HepG2 (cell line): ENCODE measurements around the gene DDX4. TPM values are rescaled to one million over a fixed set of nuclear protein-coding genes. Genes with fewer than 3 reads are reported as not detected.

Source experiments
- CBX2 ChIP-seq, 2 experiments: fragments of 200-600 bp in 1 of 2; sonication (generic); formaldehyde crosslinking in 1 of 2; IDR thresholded peaks; 2 replicates each; pipeline versions ENCODE4 v1.7.0 to v1.8.1; 2018 to 2022; ENCODE audit warnings: low read depth in 2 of 2, low read length in 1 of 2, mild to moderate bottlenecking in 1 of 2, missing genetic modification reagents in 1 of 2
- EP300 ChIP-seq, 3 experiments: sonication (generic) in 1 of 3; formaldehyde crosslinking in 1 of 3; IDR thresholded peaks; 2 replicates each; pipeline versions ENCODE4 v1.5.1 to v1.6.1; 2011 to 2020; ENCODE audit warnings: low read depth in 2 of 3, low read length in 2 of 3, borderline replicate concordance in 1 of 3, improper control_type of control experiment in 1 of 3, mild to moderate bottlenecking in 1 of 3, missing genetic modification reagents in 1 of 3, moderate library complexity in 1 of 3
- ETV5 ChIP-seq: IDR thresholded peaks from 2 replicates; pipeline ENCODE4 v1.6.1; 2018; ENCODE audit warnings: missing biosample characterization, missing genetic modification reagents, inconsistent platforms, borderline replicate concordance
- FOXK1 ChIP-seq: sonication (generic); formaldehyde crosslinking; IDR thresholded peaks from 2 replicates; pipeline ENCODE4 v1.4.0; 2020; ENCODE audit warnings: low read depth, missing genetic modification reagents, borderline replicate concordance
- HBP1 ChIP-seq: IDR thresholded peaks from 2 replicates; pipeline ENCODE4 v1.6.1; 2016; ENCODE audit warnings: low read depth, control low read depth
- IRF2 ChIP-seq: IDR thresholded peaks from 2 replicates; pipeline ENCODE4 v1.6.1; 2018; ENCODE audit warnings: missing genetic modification reagents, missing compliant biosample characterization
- ISX ChIP-seq: sonication (generic); formaldehyde crosslinking; conservative IDR thresholded peaks from 2 replicates; pipeline ENCODE4 v1.5.0; 2020; ENCODE audit warnings: missing genetic modification reagents
- JUN ChIP-seq: sonication (generic); formaldehyde crosslinking; IDR thresholded peaks from 2 replicates; pipeline ENCODE4 v1.4.0; 2020; ENCODE audit warnings: mild to moderate bottlenecking, missing genetic modification reagents
- JUNB ChIP-seq: sonication (generic); formaldehyde crosslinking; IDR thresholded peaks from 2 replicates; pipeline ENCODE4 v1.8.0; 2022; ENCODE audit warnings: missing genetic modification reagents, mild to moderate bottlenecking, borderline replicate concordance
- MBD4 ChIP-seq: IDR thresholded peaks from 2 replicates; pipeline ENCODE4 v1.6.1; 2012; ENCODE audit warnings: low read length, inconsistent platforms, borderline replicate concordance
- MEF2D ChIP-seq: sonication (generic); formaldehyde crosslinking; IDR thresholded peaks from 2 replicates; pipeline ENCODE4 v1.5.1; 2020; ENCODE audit warnings: mild to moderate bottlenecking, missing genetic modification reagents
- MEIS2 ChIP-seq: sonication (generic); formaldehyde crosslinking; IDR thresholded peaks from 2 replicates; pipeline ENCODE4 v1.9.0; 2021; ENCODE audit warnings: mild to moderate bottlenecking, missing genetic modification reagents
- MYC ChIP-seq: sonication (generic); formaldehyde crosslinking; IDR thresholded peaks from 2 replicates; pipeline ENCODE4 v1.9.0; 2021; ENCODE audit warnings: missing genetic modification reagents, borderline replicate concordance
- RFXAP ChIP-seq: sonication (generic); formaldehyde crosslinking; IDR thresholded peaks from 2 replicates; pipeline ENCODE4 v1.4.0; 2020; ENCODE audit warnings: missing genetic modification reagents, borderline replicate concordance
- SOX5 ChIP-seq: IDR thresholded peaks from 2 replicates; pipeline ENCODE4 v1.6.1; 2016; ENCODE audit warnings: borderline replicate concordance
- SOX6 ChIP-seq, 2 experiments: fragments of 450-650 bp in 1 of 2; sonication (generic) in 1 of 2; formaldehyde crosslinking in 1 of 2; IDR thresholded peaks; 2 replicates each; pipeline versions ENCODE4 v1.4.0 to v1.6.1; 2017 to 2020; ENCODE audit warnings: antibody characterized with exemption in 1 of 2, mild to moderate bottlenecking in 1 of 2, missing genetic modification reagents in 1 of 2
- TRIM24 ChIP-seq: sonication (generic); formaldehyde crosslinking; IDR thresholded peaks from 2 replicates; pipeline ENCODE4 v1.8.0; 2022; ENCODE audit warnings: mild to moderate bottlenecking, missing genetic modification reagents
- XRCC5 ChIP-seq: fragments of 200-400 bp; formaldehyde crosslinking; optimal IDR thresholded peaks from 2 replicates; pipeline ENCODE3; 2017; ENCODE audit warnings: mild to moderate bottlenecking, low read length
- ZNF557 ChIP-seq: sonication (generic); formaldehyde crosslinking; IDR thresholded peaks from 2 replicates; pipeline ENCODE4 v1.4.0; 2020; ENCODE audit warnings: missing genetic modification reagents
- ZNF773 ChIP-seq: sonication (generic); formaldehyde crosslinking; IDR thresholded peaks from 2 replicates; pipeline ENCODE4 v1.4.0; 2020; ENCODE audit warnings: missing genetic modification reagents, borderline replicate concordance
- ZNF782 ChIP-seq: sonication (generic); formaldehyde crosslinking; IDR thresholded peaks from 2 replicates; pipeline ENCODE4 v1.4.0; 2020; ENCODE audit warnings: missing genetic modification reagents, mild to moderate bottlenecking, borderline replicate concordance
- ZNF816 ChIP-seq: sonication (generic); formaldehyde crosslinking; IDR thresholded peaks from 2 replicates; pipeline ENCODE4 v1.8.0; 2022; ENCODE audit warnings: missing genetic modification reagents, mild to moderate bottlenecking, borderline replicate concordance
- polyA plus RNA-seq, 8 experiments: library from polyadenylated mRNA; depleted of rRNA in 3 of 8; stranded (reverse) in 7 of 8; unstranded in 1 of 8; fragments of >200 nt; fragmentation: Illumina TruSeq in 4 of 8; extraction: Trizol in 4 of 8; gene quantifications; 2 replicates each; pipeline versions ENCODE4 v1.2.1 to v1.2.3, GENCODE V29; 2011 to 2016; ENCODE audit warnings: low read depth in 4 of 8, missing spikeins in 1 of 8, mixed read lengths in 1 of 8; ENCODE audit not compliant: insufficient read depth in 1 of 8
- total RNA-seq, 5 experiments: library from RNA; depleted of rRNA; stranded (reverse); fragments of >200 nt; fragmentation: Illumina TruSeq; extraction: Trizol; gene quantifications; 2 replicates each; pipeline ENCODE4 v1.2.3, GENCODE V29; 2016; ENCODE audit warnings: low read depth in 1 of 5
- TF ChIP-seq, protein P1 (sequence below): IDR thresholded peaks from 2 replicates; pipeline ENCODE4 v1.6.1; 2016; ENCODE audit warnings: low read depth
- TF ChIP-seq, protein P2 (sequence below): sonication (generic); formaldehyde crosslinking; IDR thresholded peaks from 2 replicates; pipeline ENCODE4 v1.4.0; 2020; ENCODE audit warnings: mild to moderate bottlenecking, missing genetic modification reagents

Gene DDX4
- total and polyA plus RNA-seq, 2 of the 13 experiments (the other 11 are each of a cell fraction or from before 2014, with no cell fraction given) = 0.05 TPM; not detected in 1

DNA sequence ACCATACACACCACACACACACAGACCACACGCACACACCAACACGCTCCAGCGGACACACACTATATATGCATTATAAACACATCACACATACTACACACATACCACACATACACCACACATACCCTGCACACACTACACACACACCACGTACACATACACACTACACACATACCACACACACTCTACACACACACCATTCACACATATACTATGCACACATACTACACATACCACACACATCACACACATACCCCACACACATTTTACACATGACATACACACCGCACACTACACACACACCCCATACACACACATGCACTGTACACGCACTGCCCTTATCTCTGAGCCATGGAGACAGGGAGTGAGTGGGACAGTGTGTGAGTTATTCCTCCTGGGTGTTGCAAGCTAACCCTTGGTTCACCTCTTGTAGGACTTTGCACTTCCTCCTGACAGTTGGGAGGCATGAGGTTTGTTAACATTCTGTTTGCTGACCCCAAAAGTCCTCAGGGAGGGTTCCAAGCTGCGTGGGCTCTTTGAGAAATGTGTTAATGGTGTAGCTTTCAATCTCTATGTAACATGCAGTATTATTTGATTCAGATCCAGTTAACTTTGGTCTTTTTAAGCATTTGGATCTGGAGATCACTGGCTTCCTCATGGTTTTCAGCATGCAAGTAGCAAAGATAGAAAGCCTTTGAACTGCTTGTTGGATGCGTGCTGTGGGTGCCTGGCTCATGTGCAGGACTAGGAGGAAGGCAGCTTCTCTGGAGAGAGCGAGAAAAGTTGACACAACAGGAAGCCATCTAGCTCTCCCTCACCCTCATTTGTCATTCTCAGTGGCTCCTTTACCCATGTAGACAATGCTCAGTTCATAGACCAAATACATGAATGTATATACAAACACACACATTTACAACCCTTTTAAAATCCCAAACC lies 127.0 kb downstream of the DDX4 start (continued):
- TF ChIP-seq, protein P1, sequence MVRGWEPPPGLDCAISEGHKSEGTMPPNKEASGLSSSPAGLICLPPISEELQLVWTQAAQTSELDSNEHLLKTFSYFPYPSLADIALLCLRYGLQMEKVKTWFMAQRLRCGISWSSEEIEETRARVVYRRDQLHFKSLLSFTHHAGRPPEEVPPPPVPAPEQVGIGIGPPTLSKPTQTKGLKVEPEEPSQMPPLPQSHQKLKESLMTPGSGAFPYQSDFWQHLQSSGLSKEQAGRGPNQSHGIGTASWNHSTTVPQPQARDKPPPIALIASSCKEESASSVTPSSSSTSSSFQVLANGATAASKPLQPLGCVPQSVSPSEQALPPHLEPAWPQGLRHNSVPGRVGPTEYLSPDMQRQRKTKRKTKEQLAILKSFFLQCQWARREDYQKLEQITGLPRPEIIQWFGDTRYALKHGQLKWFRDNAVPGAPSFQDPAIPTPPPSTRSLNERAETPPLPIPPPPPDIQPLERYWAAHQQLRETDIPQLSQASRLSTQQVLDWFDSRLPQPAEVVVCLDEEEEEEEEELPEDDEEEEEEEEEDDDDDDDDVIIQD (CRISPR knock-in tag) = peak; percentile 70; the same call in 1 of the 2 replicates
- no peak for TF ChIP-seq ISX (CRISPR knock-in tag)
- no peak for TF ChIP-seq CBX2 (IDR thresholded peaks at IDR 0.05; ENCODE audit: low read depth, low read length)
- TF ChIP-seq CBX2 (CRISPR knock-in tag; IDR thresholded peaks at IDR 0.05; ENCODE audit: low read depth) = 0 out of 2 replicates have a peak, but pooled peaks have one; percentile 48
- peak; percentile 47; the same call in 1 of the 2 replicates for TF ChIP-seq FOXK1 (CRISPR knock-in tag)
- TF ChIP-seq TRIM24 (CRISPR knock-in tag) = peak; percentile 96
- TF ChIP-seq SOX6 (IDR thresholded peaks at IDR 0.05) = no peak
- TF ChIP-seq SOX6 (CRISPR knock-in tag; IDR thresholded peaks at IDR 0.05) = peak; percentile 63
- no peak for TF ChIP-seq RFXAP
- peak; percentile 62; the same call in 1 of the 2 replicates for TF ChIP-seq MEF2D (CRISPR knock-in tag)
- 0 out of 2 replicates have a peak, but pooled peaks have one; percentile 38 for TF ChIP-seq HBP1 (CRISPR knock-in tag)
- TF ChIP-seq XRCC5 = peak; percentile 17
- peak in 1 of 2 experiments; percentile 79; a peak in 2 of 4 replicates for TF ChIP-seq EP300 (IDR thresholded peaks at IDR 0.05; ENCODE audit: low read depth in 2 of 2, low read length in 2 of 2)
- TF ChIP-seq EP300 (CRISPR knock-in tag; IDR thresholded peaks at IDR 0.05; ENCODE audit: borderline replicate concordance) = no peak
- TF ChIP-seq ETV5 (CRISPR knock-in tag) = peak; percentile 73
- TF ChIP-seq, protein P2, sequence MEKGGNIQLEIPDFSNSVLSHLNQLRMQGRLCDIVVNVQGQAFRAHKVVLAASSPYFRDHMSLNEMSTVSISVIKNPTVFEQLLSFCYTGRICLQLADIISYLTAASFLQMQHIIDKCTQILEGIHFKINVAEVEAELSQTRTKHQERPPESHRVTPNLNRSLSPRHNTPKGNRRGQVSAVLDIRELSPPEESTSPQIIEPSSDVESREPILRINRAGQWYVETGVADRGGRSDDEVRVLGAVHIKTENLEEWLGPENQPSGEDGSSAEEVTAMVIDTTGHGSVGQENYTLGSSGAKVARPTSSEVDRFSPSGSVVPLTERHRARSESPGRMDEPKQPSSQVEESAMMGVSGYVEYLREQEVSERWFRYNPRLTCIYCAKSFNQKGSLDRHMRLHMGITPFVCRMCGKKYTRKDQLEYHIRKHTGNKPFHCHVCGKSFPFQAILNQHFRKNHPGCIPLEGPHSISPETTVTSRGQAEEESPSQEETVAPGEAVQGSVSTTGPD (CRISPR knock-in tag) = no peak
- no peak for TF ChIP-seq ZNF773
- TF ChIP-seq IRF2 (CRISPR knock-in tag) = peak; percentile 43; the same call in 1 of the 2 replicates
- TF ChIP-seq MBD4 = no peak
- no peak for TF ChIP-seq MYC (CRISPR knock-in tag)
- TF ChIP-seq JUNB (CRISPR knock-in tag) = 0 out of 2 replicates have a peak, but pooled peaks have one; percentile 6
- TF ChIP-seq JUN (CRISPR knock-in tag) = peak; percentile 51; the same call in 1 of the 2 replicates
- no peak for TF ChIP-seq MEIS2
- 0 out of 2 replicates have a peak, but pooled peaks have one; percentile 42 for TF ChIP-seq ZNF782 (CRISPR knock-in tag)
- TF ChIP-seq SOX5 = peak; percentile 38; the same call in 1 of the 2 replicates
- no peak for TF ChIP-seq ZNF557 (CRISPR knock-in tag)
- TF ChIP-seq ZNF816 (CRISPR knock-in tag) = peak; percentile 41; the same call in 1 of the 2 replicates
